ENCODE results near the gene PILRA. TPM values are rescaled to one million over a fixed set of nuclear protein-coding genes. Genes with fewer than 3 reads are reported as not detected.
"Not testable (repeated sequence)": the region's sequence is repeated elsewhere in the genome, so short reads cannot be mapped to it uniquely, and the experiment has no call there.

PILRA gene
- 1.6 TPM for total RNA-seq

DNA sequence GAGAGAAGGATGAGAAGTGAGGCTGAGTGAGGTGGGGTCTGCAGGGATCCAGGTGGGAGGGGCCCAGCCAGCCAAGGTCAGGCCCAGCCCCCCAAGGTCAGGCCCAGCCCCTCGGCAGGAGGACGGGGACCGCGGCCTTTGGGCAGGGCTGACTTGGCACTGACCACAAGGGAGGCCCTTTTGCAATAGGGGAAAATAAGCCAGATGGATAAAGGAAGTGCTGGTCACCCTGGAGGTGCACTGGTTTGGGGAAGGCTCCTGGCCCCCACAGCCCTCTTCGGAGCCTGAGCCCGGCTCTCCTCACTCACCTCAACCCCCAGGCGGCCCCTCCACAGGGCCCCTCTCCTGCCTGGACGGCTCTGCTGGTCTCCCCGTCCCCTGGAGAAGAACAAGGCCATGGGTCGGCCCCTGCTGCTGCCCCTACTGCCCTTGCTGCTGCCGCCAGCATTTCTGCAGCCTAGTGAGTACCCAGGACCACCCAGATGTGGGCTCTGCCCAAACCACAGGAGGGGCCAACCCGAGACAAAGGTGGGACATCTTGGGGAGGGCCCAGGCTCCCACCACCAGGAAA, at the start of gene PILRA:
TSS of gene PILRA (plus strand) at position 227 of the 571 bp plus-strand sequence. CDS start at position 397, 170 bp downstream.
- H3K4me3 ChIP-seq (ENCODE audit: low read length in 3 of 3): no peak within 1 kb of the TSS
- H3K9ac ChIP-seq (ENCODE audit: low read depth in 1 of 3, low read length in 3 of 3): peak within 1 kb of the TSS in 2 of 3 donors; percentile 16 to 23
- no peaks in the 10 kb centered on the region for H3K27me3 ChIP-seq (ENCODE audit: control insufficient read depth in 3 of 3, insufficient read depth in 3 of 3, low read length in 3 of 3)
- peaks cover 0 to 6% (median 5%) of the 10 kb centered on the region in 3 donors for H3K36me3 ChIP-seq (ENCODE audit: control insufficient read depth in 3 of 3, insufficient read depth in 3 of 3, low read length in 3 of 3)
- peak within 1 kb of the TSS; percentile 30 for H3K27ac ChIP-seq (ENCODE audit: low read depth, low read length)
- H3K9me3 ChIP-seq (ENCODE audit: control insufficient read depth in 3 of 3, low read length in 3 of 3): no peaks in the 10 kb centered on the region
- H3K4me1 ChIP-seq (ENCODE audit: control insufficient read depth in 3 of 3, insufficient read depth in 3 of 3, low read length in 3 of 3): peaks cover 0 to 7% (median 4%) of the 10 kb centered on the region in 3 donors

DNA sequence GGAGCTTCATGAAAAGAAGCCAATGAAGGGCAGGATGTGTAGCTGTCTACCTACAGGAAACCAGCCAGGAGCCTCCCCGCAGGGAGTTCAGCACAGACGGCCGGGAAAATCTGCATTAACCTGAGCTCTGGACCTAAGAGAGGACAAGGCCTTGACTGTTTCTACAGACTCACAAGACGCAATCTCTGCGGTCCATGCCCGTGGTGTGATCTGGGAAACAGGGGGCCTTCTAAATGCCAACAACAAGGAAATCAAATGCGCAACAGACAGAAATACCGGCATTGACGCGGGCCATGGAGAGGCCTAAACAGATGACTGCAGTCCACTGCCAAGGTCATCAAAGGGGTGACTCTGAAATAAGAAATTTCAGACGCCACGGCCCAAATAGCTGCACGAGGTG, 49.1 kb upstream of the PILRA start:
- H3K27me3 ChIP-seq (ENCODE audit: control insufficient read depth in 3 of 3, insufficient read depth in 3 of 3, low read length in 3 of 3); H3K36me3 ChIP-seq (ENCODE audit: control insufficient read depth in 3 of 3, insufficient read depth in 3 of 3, low read length in 3 of 3); H3K27ac ChIP-seq (ENCODE audit: low read depth, low read length): not testable (repeated sequence)

DNA sequence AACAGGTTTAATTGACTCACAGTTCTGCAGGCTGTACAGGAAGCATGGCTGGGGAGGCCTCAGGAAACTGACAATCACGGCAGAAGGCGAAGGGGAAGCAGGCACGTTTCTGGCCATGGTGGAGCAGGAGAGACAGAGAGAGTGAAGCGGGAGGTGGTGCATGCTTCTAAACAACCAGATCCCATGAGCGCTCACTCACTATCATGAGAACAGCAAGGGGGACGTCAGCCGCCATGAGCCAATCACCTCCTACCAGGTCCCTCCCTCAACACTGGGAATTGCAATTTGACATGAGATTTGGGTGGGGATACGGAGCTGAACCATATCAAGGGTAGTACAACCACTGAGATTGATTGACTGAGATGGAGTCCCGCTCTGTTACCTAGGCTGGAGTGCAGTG, 47.6 kb upstream of the PILRA start:
- not testable (repeated sequence) for H3K4me1 ChIP-seq (ENCODE audit: control insufficient read depth in 3 of 3, insufficient read depth in 3 of 3, low read length in 3 of 3); H3K36me3 ChIP-seq (ENCODE audit: control insufficient read depth in 3 of 3, insufficient read depth in 3 of 3, low read length in 3 of 3); H3K9me3 ChIP-seq (ENCODE audit: control insufficient read depth in 3 of 3, low read length in 3 of 3); H3K9ac ChIP-seq (ENCODE audit: low read depth in 1 of 3, low read length in 3 of 3); H3K27me3 ChIP-seq (ENCODE audit: control insufficient read depth in 3 of 3, insufficient read depth in 3 of 3, low read length in 3 of 3); H3K4me3 ChIP-seq (ENCODE audit: low read length in 3 of 3); H3K27ac ChIP-seq (ENCODE audit: low read depth, low read length)

More for the DNA sequence above, 49.1 kb upstream of the PILRA start:
- H3K9ac ChIP-seq (ENCODE audit: low read depth in 1 of 3, low read length in 3 of 3); H3K4me3 ChIP-seq (ENCODE audit: low read length in 3 of 3); H3K9me3 ChIP-seq (ENCODE audit: control insufficient read depth in 3 of 3, low read length in 3 of 3); H3K4me1 ChIP-seq (ENCODE audit: control insufficient read depth in 3 of 3, insufficient read depth in 3 of 3, low read length in 3 of 3): not testable (repeated sequence)

GRCh38 chr7:100326914-100327313, 46.4 kb upstream of the PILRA start:
- H3K9me3 ChIP-seq (ENCODE audit: control insufficient read depth in 3 of 3, low read length in 3 of 3); H3K9ac ChIP-seq (ENCODE audit: low read depth in 1 of 3, low read length in 3 of 3); H3K36me3 ChIP-seq (ENCODE audit: control insufficient read depth in 3 of 3, insufficient read depth in 3 of 3, low read length in 3 of 3); H3K4me1 ChIP-seq (ENCODE audit: control insufficient read depth in 3 of 3, insufficient read depth in 3 of 3, low read length in 3 of 3); H3K27me3 ChIP-seq (ENCODE audit: control insufficient read depth in 3 of 3, insufficient read depth in 3 of 3, low read length in 3 of 3); H3K27ac ChIP-seq (ENCODE audit: low read depth, low read length); H3K4me3 ChIP-seq (ENCODE audit: low read length in 3 of 3): not testable (repeated sequence)

GRCh38 chr7:100335566-100336466, 37.5 kb upstream of the PILRA start:
- H3K9ac ChIP-seq (ENCODE audit: low read depth in 1 of 3, low read length in 3 of 3): peak overlapping the region; percentile 77 to 91 (median 89)
- H3K27me3 ChIP-seq (ENCODE audit: control insufficient read depth in 3 of 3, insufficient read depth in 3 of 3, low read length in 3 of 3); H3K36me3 ChIP-seq (ENCODE audit: control insufficient read depth in 3 of 3, insufficient read depth in 3 of 3, low read length in 3 of 3); H3K9me3 ChIP-seq (ENCODE audit: control insufficient read depth in 3 of 3, low read length in 3 of 3); H3K4me1 ChIP-seq (ENCODE audit: control insufficient read depth in 3 of 3, insufficient read depth in 3 of 3, low read length in 3 of 3): not testable (repeated sequence)
- peak overlapping the region; percentile 71 to 94 (median 91) for H3K4me3 ChIP-seq (ENCODE audit: low read length in 3 of 3)
- H3K27ac ChIP-seq (ENCODE audit: low read depth, low read length): peak overlapping the region; percentile 86

DNA sequence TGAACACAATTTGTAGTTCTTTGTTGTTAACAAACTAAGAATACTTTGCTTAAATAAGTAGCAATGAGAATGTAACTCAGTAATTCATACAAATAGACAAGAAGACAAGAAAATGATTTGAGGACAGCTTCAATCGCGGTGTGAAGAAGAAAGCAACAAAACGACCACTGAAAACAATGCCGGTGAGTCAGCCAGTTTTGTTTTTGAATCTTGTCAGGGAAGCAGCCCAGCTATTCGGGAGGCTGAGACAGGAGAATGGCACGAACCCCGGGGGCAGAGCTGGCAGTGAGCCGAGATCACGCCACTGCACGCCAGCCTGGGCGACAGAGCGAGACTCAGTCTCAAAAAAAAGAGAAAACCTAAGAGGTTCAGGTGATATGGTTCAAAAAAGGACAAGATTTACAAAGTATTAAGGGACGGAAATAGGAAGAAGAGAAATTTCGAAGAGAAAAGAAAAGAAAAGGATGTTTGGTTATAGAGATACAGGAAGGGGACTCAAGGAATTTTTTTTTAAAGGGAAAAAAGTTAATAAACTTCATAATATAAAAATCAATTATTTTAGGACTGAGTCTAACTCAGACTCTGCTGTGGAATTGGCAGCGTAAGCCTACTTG, 35.1 kb upstream of the PILRA start:
- peaks cover 11 to 19% (median 12%) of the 10 kb centered on the region in 3 donors for H3K4me1 ChIP-seq (ENCODE audit: control insufficient read depth in 3 of 3, insufficient read depth in 3 of 3, low read length in 3 of 3)
- not testable (repeated sequence) for H3K4me3 ChIP-seq (ENCODE audit: low read length in 3 of 3); H3K36me3 ChIP-seq (ENCODE audit: control insufficient read depth in 3 of 3, insufficient read depth in 3 of 3, low read length in 3 of 3); H3K27me3 ChIP-seq (ENCODE audit: control insufficient read depth in 3 of 3, insufficient read depth in 3 of 3, low read length in 3 of 3); H3K9ac ChIP-seq (ENCODE audit: low read depth in 1 of 3, low read length in 3 of 3); H3K9me3 ChIP-seq (ENCODE audit: control insufficient read depth in 3 of 3, low read length in 3 of 3); H3K27ac ChIP-seq (ENCODE audit: low read depth, low read length)

DNA sequence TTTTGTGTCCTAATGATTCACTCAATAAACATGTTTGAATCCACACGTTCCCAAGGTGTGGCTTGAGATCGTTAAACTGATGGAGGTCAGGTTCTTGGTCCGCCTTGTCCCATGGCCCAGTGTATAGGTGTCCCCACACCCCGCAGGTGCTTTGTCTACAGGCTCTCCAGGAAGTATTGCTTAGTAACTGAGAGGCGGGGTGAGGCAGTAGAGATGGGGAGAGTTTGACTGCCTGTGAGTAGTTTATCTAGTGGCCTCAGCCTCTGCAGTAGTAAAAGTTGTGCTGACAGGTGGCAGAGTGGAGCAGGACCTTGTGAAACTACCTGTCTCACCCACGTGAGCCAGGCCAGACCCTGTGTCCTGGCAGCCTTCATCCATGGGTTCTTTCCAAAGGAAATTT, 32.0 kb upstream of the PILRA start:
- H3K27ac ChIP-seq (ENCODE audit: low read depth, low read length); H3K9ac ChIP-seq (ENCODE audit: low read depth in 1 of 3, low read length in 3 of 3); H3K27me3 ChIP-seq (ENCODE audit: control insufficient read depth in 3 of 3, insufficient read depth in 3 of 3, low read length in 3 of 3); H3K4me3 ChIP-seq (ENCODE audit: low read length in 3 of 3); H3K9me3 ChIP-seq (ENCODE audit: control insufficient read depth in 3 of 3, low read length in 3 of 3); H3K36me3 ChIP-seq (ENCODE audit: control insufficient read depth in 3 of 3, insufficient read depth in 3 of 3, low read length in 3 of 3): not testable (repeated sequence)
- peaks cover 20 to 31% (median 23%) of the 10 kb centered on the region in 3 donors for H3K4me1 ChIP-seq (ENCODE audit: control insufficient read depth in 3 of 3, insufficient read depth in 3 of 3, low read length in 3 of 3)

DNA sequence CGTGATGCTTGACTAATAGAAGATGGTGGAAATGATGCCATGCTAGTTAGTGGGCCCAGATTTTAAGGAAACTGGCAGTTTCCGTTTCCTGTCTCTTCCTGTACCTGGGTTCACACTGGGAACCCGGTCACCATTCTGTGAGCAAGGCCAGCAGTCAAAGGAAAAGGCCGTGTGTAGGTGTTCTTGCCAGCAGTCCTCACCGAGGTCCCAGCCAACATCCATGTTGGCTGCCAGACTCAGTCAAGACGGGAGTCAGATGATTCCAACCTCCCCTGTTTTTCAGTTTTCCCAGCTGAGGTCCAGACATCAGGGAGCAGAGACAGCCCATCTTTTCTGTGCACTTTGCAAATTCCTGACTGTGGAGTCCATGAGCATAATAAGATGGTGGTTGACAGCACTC, 30.5 kb upstream of the PILRA start:
- H3K27me3 ChIP-seq (ENCODE audit: control insufficient read depth in 3 of 3, insufficient read depth in 3 of 3, low read length in 3 of 3): no peaks in the 10 kb centered on the region
- H3K4me3 ChIP-seq (ENCODE audit: low read length in 3 of 3): peak overlapping the region in 1 of 3 donors; percentile 1
- peak overlapping the region in 1 of 3 donors; percentile 20 for H3K9ac ChIP-seq (ENCODE audit: low read depth in 1 of 3, low read length in 3 of 3)
- peaks cover 16 to 23% (median 18%) of the 10 kb centered on the region in 3 donors for H3K36me3 ChIP-seq (ENCODE audit: control insufficient read depth in 3 of 3, insufficient read depth in 3 of 3, low read length in 3 of 3)
- H3K4me1 ChIP-seq (ENCODE audit: control insufficient read depth in 3 of 3, insufficient read depth in 3 of 3, low read length in 3 of 3): peaks cover 25 to 31% (median 27%) of the 10 kb centered on the region in 3 donors
- no peaks in the 10 kb centered on the region for H3K9me3 ChIP-seq (ENCODE audit: control insufficient read depth in 3 of 3, low read length in 3 of 3)
- peak overlapping the region; percentile 32 for H3K27ac ChIP-seq (ENCODE audit: low read depth, low read length)

- H3K9me3 ChIP-seq (ENCODE audit: control insufficient read depth in 3 of 3, low read length in 3 of 3); H3K4me3 ChIP-seq (ENCODE audit: low read length in 3 of 3); H3K27me3 ChIP-seq (ENCODE audit: control insufficient read depth in 3 of 3, insufficient read depth in 3 of 3, low read length in 3 of 3): not testable (repeated sequence)
- peak overlapping the region in 2 of 3 donors; percentile 3 to 33 for H3K9ac ChIP-seq (ENCODE audit: low read depth in 1 of 3, low read length in 3 of 3)
- H3K36me3 ChIP-seq (ENCODE audit: control insufficient read depth in 3 of 3, insufficient read depth in 3 of 3, low read length in 3 of 3): peaks cover 20 to 31% (median 24%) of the 10 kb centered on the region in 3 donors
- peak overlapping the region; percentile 79 for H3K27ac ChIP-seq (ENCODE audit: low read depth, low read length)
- H3K4me1 ChIP-seq (ENCODE audit: control insufficient read depth in 3 of 3, insufficient read depth in 3 of 3, low read length in 3 of 3): peaks cover 25 to 33% (median 28%) of the 10 kb centered on the region in 3 donors
Observed at GRCh38 chr7:100344124-100344559, 29.1 kb upstream of the PILRA start.
